ENCODE measurements around the gene ENGASE.

Gene ENGASE

DNA sequence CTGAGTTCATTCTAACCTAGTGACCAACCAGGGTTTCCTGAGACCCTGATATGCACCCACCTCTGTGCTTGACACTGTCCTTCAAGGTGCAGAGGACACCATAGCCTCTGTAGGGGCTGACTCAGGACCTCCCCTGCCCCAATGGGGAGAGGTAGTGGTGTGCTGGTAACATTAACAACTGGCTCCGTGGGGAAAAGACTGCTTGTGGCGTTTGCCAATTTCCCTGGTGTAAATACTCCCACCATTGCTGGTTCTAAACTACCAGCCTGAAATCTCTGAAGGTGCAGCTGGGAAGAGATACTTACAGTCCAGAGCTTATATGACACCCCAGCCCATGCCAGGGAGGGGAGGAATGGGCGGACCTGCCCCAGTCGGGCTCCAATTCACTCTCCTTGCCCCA is 54.9 kb downstream of the ENGASE start:
- FAIRE-seq (no peak), DNase-seq (ENCODE audit: extremely low spot score, insufficient read length, low read depth) (no peak)

DNA sequence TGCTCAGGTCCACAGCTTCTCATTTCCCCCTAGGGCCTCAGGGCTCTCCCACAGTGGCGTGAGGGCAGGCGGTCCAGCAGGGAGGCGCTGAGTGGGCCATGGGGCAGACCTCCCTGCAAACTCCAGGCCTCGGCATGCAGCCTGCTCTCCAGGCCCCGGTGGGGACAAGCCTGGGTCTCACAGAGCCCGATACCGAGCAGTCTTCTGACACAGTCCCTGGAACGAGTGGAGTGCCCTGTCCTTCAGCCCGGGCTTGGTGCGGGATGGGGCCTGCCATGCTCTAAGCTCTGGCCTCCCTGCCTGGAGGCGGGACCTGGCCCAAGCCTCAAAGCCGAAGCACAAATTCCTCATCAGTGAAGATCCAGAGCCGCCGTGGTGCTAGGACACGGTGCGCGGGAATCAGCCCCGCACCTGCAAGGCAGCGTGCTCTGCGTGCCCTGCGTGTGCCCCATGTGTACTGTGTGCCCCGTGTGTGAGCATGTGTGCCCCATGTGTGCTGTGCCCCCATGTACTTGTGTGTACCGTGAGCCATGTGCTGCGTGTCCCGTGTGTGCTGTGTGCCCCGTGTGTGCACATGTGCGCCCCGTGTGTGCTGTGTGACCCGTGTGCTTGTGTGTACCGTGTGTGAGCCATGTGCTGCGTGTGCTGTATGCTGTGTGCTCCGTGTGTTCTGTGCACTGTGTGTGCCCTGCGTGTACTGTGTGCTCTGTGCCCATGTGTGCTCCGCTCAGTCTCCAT is 56.1 kb downstream of the ENGASE start:
- FAIRE-seq (no peak), DNase-seq (ENCODE audit: extremely low spot score, insufficient read length, low read depth) (no peak)

DNA sequence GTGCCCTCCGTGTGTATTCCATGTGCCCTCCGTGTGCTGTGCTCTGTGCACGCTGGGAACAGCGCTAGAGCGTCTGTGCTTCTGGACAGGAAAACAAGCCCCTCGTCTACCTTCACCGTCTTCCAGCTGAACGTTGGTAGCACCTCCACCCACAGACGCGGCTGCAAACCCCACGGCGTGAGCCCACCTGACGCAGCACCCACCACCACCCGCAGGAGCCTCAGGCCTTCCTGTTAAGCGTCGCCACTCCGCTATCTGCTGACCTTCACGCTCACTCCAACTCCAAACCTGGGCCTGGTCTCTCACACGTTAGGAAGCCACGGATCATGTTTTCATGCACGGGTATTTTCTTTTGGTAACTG is 56.6 kb downstream of the ENGASE start:
- DNase-seq (ENCODE audit: extremely low spot score, insufficient read length, low read depth) (no peak), FAIRE-seq (no peak)

DNA sequence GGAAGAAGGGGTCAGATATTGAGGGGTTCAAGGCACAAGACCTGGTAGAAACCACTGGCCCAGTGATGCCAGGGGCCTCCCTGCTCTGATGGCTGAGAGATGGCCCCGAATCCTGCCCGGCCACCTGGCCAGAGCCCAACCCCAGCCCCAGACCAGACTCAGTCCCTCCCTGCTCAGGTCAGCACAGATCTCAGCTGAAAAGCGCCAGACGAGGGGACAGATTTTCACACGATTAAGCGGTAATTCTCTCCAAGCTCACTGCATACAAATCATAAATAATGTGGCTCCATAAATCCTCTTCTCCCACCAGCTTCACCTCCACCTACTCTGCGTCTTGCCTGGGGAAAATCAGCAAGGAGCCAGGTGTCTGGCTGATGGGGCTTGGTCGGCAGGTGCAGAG is 57.1 kb downstream of the ENGASE start:
- no peak for FAIRE-seq
- DNase-seq (ENCODE audit: extremely low spot score, insufficient read length, low read depth), result no peak

DNA sequence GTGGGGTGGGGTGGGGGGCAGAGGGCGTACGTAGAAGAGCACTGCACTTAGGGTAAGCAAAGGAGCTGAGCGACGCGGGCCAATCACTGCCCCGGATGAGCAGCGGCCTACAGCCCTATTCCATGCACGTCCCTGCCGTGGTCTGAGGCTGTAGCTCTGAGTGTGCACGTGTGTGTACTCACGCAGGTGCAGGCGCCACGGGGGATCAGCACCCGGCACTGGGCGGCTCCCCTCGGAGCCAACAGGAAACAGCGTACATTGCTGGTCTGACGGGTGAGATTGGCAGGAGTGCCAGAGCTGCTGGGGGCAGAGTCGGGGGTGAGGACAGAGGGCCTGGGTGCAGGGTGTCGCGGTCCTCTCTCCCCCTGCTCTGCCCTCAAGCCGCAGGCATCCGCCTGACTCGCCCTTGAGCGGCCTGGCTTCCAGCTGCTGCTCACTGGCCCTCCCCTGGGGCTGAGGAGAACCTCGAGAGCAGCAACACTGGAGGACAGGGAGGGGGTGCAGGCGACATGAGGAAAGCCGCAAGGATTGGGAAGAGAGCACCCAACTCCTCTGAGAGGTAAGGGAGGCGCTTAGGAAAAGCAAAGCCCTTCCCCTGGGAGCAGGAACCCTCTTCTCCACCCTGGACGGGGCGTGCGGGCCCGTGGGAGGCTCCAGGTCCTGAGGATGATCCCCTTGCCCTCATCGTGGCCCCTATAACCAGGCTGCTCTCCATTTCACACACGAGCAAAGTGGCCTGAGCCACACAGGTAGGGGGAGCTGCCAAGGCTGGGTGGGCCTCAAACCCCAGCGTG is 57.8 kb downstream of the ENGASE start:
- no peak for DNase-seq (ENCODE audit: extremely low spot score, insufficient read length, low read depth)
- FAIRE-seq, result no peak

DNA sequence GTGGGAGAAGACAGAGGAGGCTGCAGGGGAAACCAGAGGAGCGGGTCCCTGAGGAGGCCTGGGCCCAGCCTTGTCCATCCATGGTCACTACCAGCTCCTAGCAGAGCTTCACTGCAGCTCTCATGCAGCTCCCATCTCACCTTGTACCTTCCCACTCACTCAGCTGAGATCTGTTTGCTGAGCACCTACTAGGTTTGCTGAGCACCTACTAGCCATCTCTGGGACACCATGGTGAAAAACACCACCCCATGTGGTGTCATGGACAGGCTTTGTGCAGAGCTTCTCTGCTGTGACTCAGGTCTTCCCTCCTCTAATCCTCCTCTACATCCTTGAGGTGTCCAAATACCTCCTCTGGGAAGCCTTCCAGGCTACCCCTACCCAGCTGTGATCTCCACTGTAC is 58.6 kb downstream of the ENGASE start:
- DNase-seq (ENCODE audit: extremely low spot score, insufficient read length, low read depth) (no peak), FAIRE-seq (no peak)

DNA sequence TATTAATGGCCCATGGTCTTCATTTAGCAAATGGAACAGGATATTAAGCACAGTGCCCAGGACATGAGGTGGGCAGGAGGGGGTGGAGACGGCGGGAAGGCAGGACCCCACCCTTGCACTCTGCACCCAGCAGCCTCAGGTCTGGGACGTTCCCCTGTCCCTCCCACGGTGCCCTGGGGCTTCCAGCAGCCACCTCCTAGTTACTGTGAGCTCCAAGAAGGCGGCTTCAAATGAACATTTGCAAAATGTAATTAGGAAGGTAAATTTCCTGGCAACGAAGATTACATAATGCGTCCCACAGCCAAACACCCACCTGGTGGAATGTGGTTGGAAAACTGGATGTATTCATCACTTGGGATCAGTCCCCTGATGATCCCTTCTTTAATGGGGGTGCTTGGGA is 59.4 kb downstream of the ENGASE start:
- FAIRE-seq, result no peak

DNA sequence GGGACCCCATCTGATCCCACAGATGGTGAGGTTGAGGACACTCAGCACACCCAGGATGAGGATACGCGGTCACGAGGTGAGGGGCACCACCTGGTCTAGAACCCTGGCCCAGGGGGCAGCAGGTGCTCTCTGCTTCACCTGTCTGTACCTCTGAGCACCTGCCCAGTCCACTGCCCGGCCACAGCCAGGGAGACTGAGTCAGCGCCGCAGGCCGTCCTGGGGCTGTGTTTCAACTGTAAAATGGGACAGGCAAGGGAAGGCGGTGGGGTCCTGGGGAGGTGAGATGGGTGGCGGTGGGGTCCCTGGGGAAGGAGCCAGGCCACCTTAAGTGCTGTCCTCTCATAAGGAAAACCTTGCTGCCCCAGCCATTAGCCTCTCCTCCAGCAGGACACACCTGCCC is 60.4 kb downstream of the ENGASE start:
- DNase-seq (ENCODE audit: extremely low spot score, insufficient read length, low read depth), result no peak
- FAIRE-seq, result no peak

More for the DNA sequence above, 59.4 kb downstream of the ENGASE start:
- no peak for DNase-seq (ENCODE audit: extremely low spot score, insufficient read length, low read depth)

DNA sequence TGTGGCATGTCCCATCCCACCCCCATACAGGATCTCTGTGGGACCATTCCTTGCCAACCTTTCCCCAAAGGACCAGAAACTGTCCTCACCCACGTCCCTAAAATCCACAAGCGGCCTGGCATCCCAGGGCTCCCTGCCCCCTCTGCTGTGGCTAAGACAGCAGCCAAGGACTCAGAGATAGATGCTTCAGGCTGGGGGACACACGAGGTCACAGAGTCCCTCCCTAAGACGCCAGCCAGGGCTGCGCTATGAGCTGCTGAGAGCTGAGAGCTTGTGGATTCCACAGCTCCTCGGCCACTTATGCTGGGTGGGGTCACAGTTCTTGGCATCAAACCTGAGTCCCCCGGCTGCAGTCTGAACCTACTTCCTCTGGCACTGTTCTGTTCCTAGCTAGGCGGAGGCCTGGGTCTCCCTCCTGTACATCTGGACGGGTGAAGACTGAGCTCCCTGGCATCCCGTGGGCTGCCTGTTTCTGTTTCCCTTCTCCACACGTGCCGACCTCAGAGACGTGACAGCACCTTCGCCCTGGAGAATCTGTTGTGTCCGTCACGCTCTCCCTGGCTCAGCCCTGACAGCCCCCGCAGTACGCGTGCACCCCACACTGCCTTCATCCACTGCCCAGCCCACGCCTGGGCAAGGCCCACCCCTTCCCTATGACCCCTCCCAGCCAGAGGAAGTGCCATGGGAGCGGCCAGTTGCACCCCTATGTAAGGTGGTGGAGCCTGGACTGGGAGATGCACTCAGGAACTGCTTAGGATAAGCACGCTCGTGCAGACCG is 61.2 kb downstream of the ENGASE start:
- DNase-seq (ENCODE audit: extremely low spot score, insufficient read length, low read depth) (no peak), FAIRE-seq (no peak)

All from GM18507 (cell line).